CD8-positive, alpha-beta memory T cell (primary cell): ENCODE data around the gene METTL1. TPM values are rescaled to one million over a fixed set of nuclear protein-coding genes. Genes with fewer than 3 reads are reported as not detected.

Experiments used
- CTCF ChIA-PET: fragments of 350-600 bp; sonication (Branson Sonifier 250); formaldehyde crosslinking; loops from one replicate; lab custom pipeline; 2021; ENCODE audit warnings: antibody characterized with exemption; lab: Charles Lee
- POLR2A ChIA-PET: fragments of 350-600 bp; sonication (Branson Sonifier 250); formaldehyde crosslinking; loops from one replicate; lab custom pipeline; 2021; ENCODE audit warnings: antibody characterized with exemption; lab: Charles Lee
- DNase-seq, 5 donors: peaks; one replicate each; pipeline versions ENCODE4 v3.0.0 to v3.0.0-alpha.2; 2020 to 2022; ENCODE audit warnings: mixed read lengths in 1 of 5
- H3K27ac ChIP-seq: one replicate; pipeline ENCODE4 v1.7.0; 2013; ENCODE audit warnings: low read depth, mild to moderate bottlenecking, low read length, moderate library complexity
- H3K27me3 ChIP-seq: 2 replicates; pipeline ENCODE4 v1.7.0; 2013; ENCODE audit warnings: low read length, mild to moderate bottlenecking; ENCODE audit not compliant: insufficient read depth, poor library complexity, severe bottlenecking
- H3K36me3 ChIP-seq: 2 replicates; pipeline ENCODE4 v1.7.0; 2013; ENCODE audit warnings: mild to moderate bottlenecking, low read length, moderate library complexity; ENCODE audit not compliant: insufficient read depth
- H3K4me1 ChIP-seq: 2 replicates; pipeline ENCODE4 v1.7.0; 2013; ENCODE audit warnings: mild to moderate bottlenecking, low read length, moderate library complexity; ENCODE audit not compliant: insufficient read depth
- H3K4me3 ChIP-seq: 2 replicates; pipeline ENCODE4 v1.7.0; 2013; ENCODE audit warnings: mild to moderate bottlenecking, low read length
- H3K9me3 ChIP-seq: 2 replicates; pipeline ENCODE4 v1.7.0; 2013; ENCODE audit warnings: mild to moderate bottlenecking, low read length
- H3K27ac Mint-ChIP-seq, 8 donors: one replicate each; pipeline ENCODE4 v1.8.0; 2020 to 2021; ENCODE audit warnings: mixed read lengths in 8 of 8, mild to moderate bottlenecking in 6 of 8, inconsistent platforms in 3 of 8, moderate library complexity in 3 of 8
- H3K27me3 Mint-ChIP-seq, 2 donors: one replicate each; pipeline ENCODE4 v1.8.0; 2020 to 2021; ENCODE audit warnings: mixed read lengths in 2 of 2, mild to moderate bottlenecking in 1 of 2, moderate library complexity in 1 of 2
- H3K36me3 Mint-ChIP-seq, 3 donors: one replicate each; pipeline ENCODE4 v1.8.0; 2020 to 2021; ENCODE audit warnings: mixed read lengths in 3 of 3, inconsistent platforms in 1 of 3, mild to moderate bottlenecking in 1 of 3
- H3K4me1 Mint-ChIP-seq, 3 donors: one replicate each; pipeline ENCODE4 v1.8.0; 2020 to 2021; ENCODE audit warnings: mixed read lengths in 3 of 3, inconsistent platforms in 1 of 3, mild to moderate bottlenecking in 1 of 3
- H3K4me3 Mint-ChIP-seq, 7 donors: one replicate each; pipeline ENCODE4 v1.8.0; 2020 to 2021; ENCODE audit warnings: mixed read lengths in 7 of 7, mild to moderate bottlenecking in 6 of 7, moderate library complexity in 4 of 7, inconsistent platforms in 2 of 7
- H3K9me3 Mint-ChIP-seq, 5 donors: one replicate each; pipeline ENCODE4 v1.8.0; 2020 to 2022; ENCODE audit warnings: mixed read lengths in 5 of 5, mild to moderate bottlenecking in 3 of 5, moderate library complexity in 2 of 5, inconsistent platforms in 1 of 5
- polyA plus RNA-seq: library from polyadenylated mRNA; unstranded; fragments of 300-500 nt; fragmentation: Illumina TruSeq; gene quantifications from one replicate; pipeline ENCODE4 v1.2.3, GENCODE V29; 2021
- total RNA-seq, 2 experiments: library from RNA; stranded (reverse); gene quantifications; one replicate each; pipeline ENCODE4 v1.2.3, GENCODE V29; 2021

METTL1 gene
- total and polyA plus RNA-seq, 3 experiments from 2014 or later = 18.6 to 74.2 (median 69.8) TPM

GRCh38 chr12:57807285-57807684, 35.4 kb upstream of the METTL1 start:
- peaks cover 0 to 66% (median 18%) of the 10 kb centered on the region in 3 donors for H3K36me3 Mint-ChIP-seq
- peaks cover 0 to 2% (median 0%) of the 10 kb centered on the region in 3 donors for H3K4me1 Mint-ChIP-seq
- Histone ChIP-seq H3K4me1 (no peaks in the 10 kb centered on the region), H3K9me3 (no peaks in the 10 kb centered on the region), H3K36me3 (peaks cover 6% of the 10 kb centered on the region), H3K4me3 (no peak overlapping the region), H3K27ac (no peak overlapping the region), H3K27me3 (no peaks in the 10 kb centered on the region)
- peak overlapping the region in 2 of 8 donors; percentile 8 to 74 for H3K27ac Mint-ChIP-seq
- no peaks in the 10 kb centered on the region for H3K9me3 Mint-ChIP-seq
- CTCF ChIA-PET = no interaction called here
- no peak overlapping the region for H3K4me3 Mint-ChIP-seq
- DNase-seq = no peak
- POLR2A ChIA-PET = no interaction called here
- H3K27me3 Mint-ChIP-seq = no peaks in the 10 kb centered on the region

- H3K36me3 Mint-ChIP-seq = peaks cover 0 to 69% (median 15%) of the 10 kb centered on the region in 3 donors
Measured at GRCh38 chr12:57806677-57807076, 34.8 kb upstream of the METTL1 start.

GRCh38 chr12:57803319-57803893, 31.5 kb upstream of the METTL1 start:
- Mint-ChIP-seq H3K27me3 (no peaks in the 10 kb centered on the region), H3K27ac (peak overlapping the region in 1 of 8 donors; percentile 66), H3K36me3 (peaks cover 0 to 67% (median 14%) of the 10 kb centered on the region in 3 donors), H3K4me1 (peaks cover 0 to 2% (median 0%) of the 10 kb centered on the region in 3 donors), H3K9me3 (no peaks in the 10 kb centered on the region), H3K4me3 (no peak overlapping the region)
- H3K9me3 ChIP-seq = no peaks in the 10 kb centered on the region
- H3K4me3 ChIP-seq = no peak overlapping the region
- POLR2A ChIA-PET = interaction anchor here (0.5 kb wide), 1 partner anchor 75 kb away, joined by 9 read pairs; no protein-coding TSS in a partner anchor
- no peaks in the 10 kb centered on the region for H3K27me3 ChIP-seq
- CTCF ChIA-PET = interaction anchor here (0.9 to 2.9 kb wide), 20 partner anchors 9 to 114 kb away, joined by 3 to 21 read pairs (median 4); partner anchors contain the start of gene AVIL
- no peaks in the 10 kb centered on the region for H3K4me1 ChIP-seq
- peak in 1 of 5 donors; percentile 33 for DNase-seq
- H3K36me3 ChIP-seq = peaks cover 14% of the 10 kb centered on the region
- no peak overlapping the region for H3K27ac ChIP-seq

More at GRCh38 chr12:57806677-57807076, 34.8 kb upstream of the METTL1 start:
- Mint-ChIP-seq H3K27me3 (no peaks in the 10 kb centered on the region), H3K4me3 (no peak overlapping the region), H3K9me3 (no peaks in the 10 kb centered on the region), H3K4me1 (peaks cover 0 to 2% (median 0%) of the 10 kb centered on the region in 3 donors), H3K27ac (no peak overlapping the region)
- POLR2A ChIA-PET = no interaction called here
- DNase-seq = no peak
- Histone ChIP-seq H3K4me1 (no peaks in the 10 kb centered on the region), H3K9me3 (no peaks in the 10 kb centered on the region), H3K27ac (no peak overlapping the region), H3K36me3 (peaks cover 11% of the 10 kb centered on the region), H3K27me3 (no peaks in the 10 kb centered on the region), H3K4me3 (no peak overlapping the region)
- CTCF ChIA-PET = no interaction called here

- no peaks in the 10 kb centered on the region for H3K9me3 ChIP-seq
- peaks cover 0 to 2% (median 0%) of the 10 kb centered on the region in 3 donors for H3K4me1 Mint-ChIP-seq
- no peaks in the 10 kb centered on the region for H3K27me3 ChIP-seq
- no peak for DNase-seq
- H3K27ac ChIP-seq = no peak overlapping the region
- peak overlapping the region in 3 of 8 donors; percentile 54 to 93 (median 67) for H3K27ac Mint-ChIP-seq
- peaks cover 0 to 65% (median 12%) of the 10 kb centered on the region in 3 donors for H3K36me3 Mint-ChIP-seq
- no peak overlapping the region for H3K4me3 ChIP-seq
- peaks cover 10% of the 10 kb centered on the region for H3K36me3 ChIP-seq
- no peak overlapping the region for H3K4me3 Mint-ChIP-seq
- ChIA-PET POLR2A (no interaction called here), CTCF (interaction anchor here (0.9 to 2.9 kb wide), 20 partner anchors 8 to 114 kb away, joined by 3 to 21 read pairs (median 4); partner anchors contain the start of gene AVIL)
- H3K9me3 Mint-ChIP-seq = no peaks in the 10 kb centered on the region
- H3K27me3 Mint-ChIP-seq = no peaks in the 10 kb centered on the region
- H3K4me1 ChIP-seq = no peaks in the 10 kb centered on the region
Measured at GRCh38 chr12:57802607-57803006, 30.7 kb upstream of the METTL1 start.

- no peaks in the 10 kb centered on the region for H3K4me1 ChIP-seq
- Mint-ChIP-seq H3K36me3 (peaks cover 0 to 66% (median 14%) of the 10 kb centered on the region in 3 donors), H3K4me3 (no peak overlapping the region), H3K27me3 (no peaks in the 10 kb centered on the region), H3K4me1 (peaks cover 0 to 4% (median 0%) of the 10 kb centered on the region in 3 donors), H3K27ac (peak overlapping the region in 1 of 8 donors; percentile 77), H3K9me3 (no peaks in the 10 kb centered on the region)
- no peaks in the 10 kb centered on the region for H3K27me3 ChIP-seq
- no peak overlapping the region for H3K27ac ChIP-seq
- peaks cover 21% of the 10 kb centered on the region for H3K36me3 ChIP-seq
- DNase-seq = no peak
- POLR2A ChIA-PET = no interaction called here
- no peak overlapping the region for H3K4me3 ChIP-seq
- H3K9me3 ChIP-seq = no peaks in the 10 kb centered on the region
- CTCF ChIA-PET = interaction anchor here (2.9 kb wide), 1 partner anchor 105 kb away, joined by 21 read pairs; no protein-coding TSS in a partner anchor
Measured at GRCh38 chr12:57800965-57801364, 29.1 kb upstream of the METTL1 start.

GRCh38 chr12:57797933-57798332, 26.0 kb upstream of the METTL1 start:
- Mint-ChIP-seq H3K4me3 (no peak overlapping the region), H3K27ac (peak overlapping the region in 4 of 8 donors; percentile 9 to 73 (median 32)), H3K9me3 (no peaks in the 10 kb centered on the region), H3K36me3 (peaks cover 1 to 78% (median 12%) of the 10 kb centered on the region in 3 donors), H3K4me1 (peaks cover 0 to 5% (median 0%) of the 10 kb centered on the region in 3 donors), H3K27me3 (no peaks in the 10 kb centered on the region)
- Histone ChIP-seq H3K27ac (no peak overlapping the region), H3K27me3 (no peaks in the 10 kb centered on the region), H3K4me1 (no peaks in the 10 kb centered on the region), H3K9me3 (no peaks in the 10 kb centered on the region), H3K4me3 (no peak overlapping the region), H3K36me3 (peaks cover 30% of the 10 kb centered on the region)
- DNase-seq = no peak
- ChIA-PET CTCF (interaction anchor here (1.4 kb wide), 1 partner anchor 41 kb away, joined by 5 read pairs; no protein-coding TSS in a partner anchor), POLR2A (no interaction called here)

- H3K4me3 Mint-ChIP-seq = no peak overlapping the region
- CTCF ChIA-PET = interaction anchor here (1.1 kb wide), 1 partner anchor 38 kb away, joined by 3 read pairs; no protein-coding TSS in a partner anchor
- H3K4me3 ChIP-seq = no peak overlapping the region
- H3K9me3 Mint-ChIP-seq = no peaks in the 10 kb centered on the region
- no peaks in the 10 kb centered on the region for H3K27me3 ChIP-seq
- H3K4me1 ChIP-seq = no peaks in the 10 kb centered on the region
- peaks cover 4 to 80% (median 14%) of the 10 kb centered on the region in 3 donors for H3K36me3 Mint-ChIP-seq
- peaks cover 28% of the 10 kb centered on the region for H3K36me3 ChIP-seq
- H3K27ac Mint-ChIP-seq = no peak overlapping the region
- peaks cover 0 to 6% (median 0%) of the 10 kb centered on the region in 3 donors for H3K4me1 Mint-ChIP-seq
- POLR2A ChIA-PET = no interaction called here
- H3K9me3 ChIP-seq = no peaks in the 10 kb centered on the region
- H3K27ac ChIP-seq = no peak overlapping the region
- no peaks in the 10 kb centered on the region for H3K27me3 Mint-ChIP-seq
- DNase-seq = no peak
Measured at GRCh38 chr12:57796996-57797395, 25.1 kb upstream of the METTL1 start.

GRCh38 chr12:57795354-57795753, 23.4 kb upstream of the METTL1 start:
- Mint-ChIP-seq H3K9me3 (no peaks in the 10 kb centered on the region), H3K27me3 (no peaks in the 10 kb centered on the region), H3K4me1 (peaks cover 0 to 6% (median under 1%) of the 10 kb centered on the region in 3 donors), H3K36me3 (peaks cover 4 to 80% (median 17%) of the 10 kb centered on the region in 3 donors), H3K27ac (no peak overlapping the region), H3K4me3 (no peak overlapping the region)
- Histone ChIP-seq H3K27me3 (no peaks in the 10 kb centered on the region), H3K36me3 (peaks cover 20% of the 10 kb centered on the region), H3K27ac (no peak overlapping the region), H3K9me3 (no peaks in the 10 kb centered on the region), H3K4me3 (no peak overlapping the region), H3K4me1 (no peaks in the 10 kb centered on the region)
- POLR2A ChIA-PET = no interaction called here
- CTCF ChIA-PET = no interaction called here
- DNase-seq = no peak
